Suprapubic skin (tissue), 4 donors: ENCODE measurements around the gene BCL7C.

Source experiments
- EP300 ChIP-seq: sonication (generic); formaldehyde crosslinking; IDR thresholded peaks from one replicate; pipeline ENCODE4 v1.6.1; 2017; ENCODE audit warnings: antibody characterized with exemption
- POLR2AphosphoS5 ChIP-seq, 3 donors: sonication (generic); formaldehyde crosslinking; IDR thresholded peaks; one replicate each; pipeline ENCODE4 v1.6.1; 2017; ENCODE audit warnings: antibody characterized with exemption in 3 of 3
- TF ChIP-seq, protein P1 (sequence below), 2 donors: fragments of 200-600 bp in 1 of 2; fragments of 450-650 bp in 1 of 2; sonication (generic) in 1 of 2; IDR thresholded peaks; one replicate each; pipeline ENCODE4 v1.5.1; 2016 to 2019; ENCODE audit warnings: antibody characterized with exemption in 2 of 2, mild to moderate bottlenecking in 1 of 2, moderate library complexity in 1 of 2

DNA sequence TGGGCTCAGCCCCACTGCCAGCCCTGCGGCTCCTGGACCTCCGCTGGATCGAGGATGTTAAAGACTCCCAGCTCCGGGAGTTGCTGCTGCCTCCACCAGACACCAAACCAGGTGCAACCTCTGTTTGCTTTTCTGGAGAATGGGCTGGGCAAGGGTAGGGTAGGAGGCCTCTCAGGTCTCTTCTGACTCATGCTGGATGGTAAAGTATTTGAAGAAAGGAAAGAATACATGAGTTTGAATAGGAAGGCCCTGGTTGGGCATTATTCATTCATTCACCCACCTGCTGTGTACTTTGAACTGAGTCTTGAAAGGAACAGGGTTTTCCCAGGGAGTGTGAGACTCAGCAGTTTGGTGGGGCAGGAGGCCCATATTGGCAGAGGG, 48.5 kb upstream of the BCL7C start:
- TF ChIP-seq, protein P1, sequence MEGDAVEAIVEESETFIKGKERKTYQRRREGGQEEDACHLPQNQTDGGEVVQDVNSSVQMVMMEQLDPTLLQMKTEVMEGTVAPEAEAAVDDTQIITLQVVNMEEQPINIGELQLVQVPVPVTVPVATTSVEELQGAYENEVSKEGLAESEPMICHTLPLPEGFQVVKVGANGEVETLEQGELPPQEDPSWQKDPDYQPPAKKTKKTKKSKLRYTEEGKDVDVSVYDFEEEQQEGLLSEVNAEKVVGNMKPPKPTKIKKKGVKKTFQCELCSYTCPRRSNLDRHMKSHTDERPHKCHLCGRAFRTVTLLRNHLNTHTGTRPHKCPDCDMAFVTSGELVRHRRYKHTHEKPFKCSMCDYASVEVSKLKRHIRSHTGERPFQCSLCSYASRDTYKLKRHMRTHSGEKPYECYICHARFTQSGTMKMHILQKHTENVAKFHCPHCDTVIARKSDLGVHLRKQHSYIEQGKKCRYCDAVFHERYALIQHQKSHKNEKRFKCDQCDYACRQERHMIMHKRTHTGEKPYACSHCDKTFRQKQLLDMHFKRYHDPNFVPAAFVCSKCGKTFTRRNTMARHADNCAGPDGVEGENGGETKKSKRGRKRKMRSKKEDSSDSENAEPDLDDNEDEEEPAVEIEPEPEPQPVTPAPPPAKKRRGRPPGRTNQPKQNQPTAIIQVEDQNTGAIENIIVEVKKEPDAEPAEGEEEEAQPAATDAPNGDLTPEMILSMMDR (IDR thresholded peaks at IDR 0.05) = no peak
- TF ChIP-seq POLR2AphosphoS5 (IDR thresholded peaks at IDR 0.05) (no peak), EP300 (no peak)
